ENCODE results near the gene FYN.

Gene FYN

DNA sequence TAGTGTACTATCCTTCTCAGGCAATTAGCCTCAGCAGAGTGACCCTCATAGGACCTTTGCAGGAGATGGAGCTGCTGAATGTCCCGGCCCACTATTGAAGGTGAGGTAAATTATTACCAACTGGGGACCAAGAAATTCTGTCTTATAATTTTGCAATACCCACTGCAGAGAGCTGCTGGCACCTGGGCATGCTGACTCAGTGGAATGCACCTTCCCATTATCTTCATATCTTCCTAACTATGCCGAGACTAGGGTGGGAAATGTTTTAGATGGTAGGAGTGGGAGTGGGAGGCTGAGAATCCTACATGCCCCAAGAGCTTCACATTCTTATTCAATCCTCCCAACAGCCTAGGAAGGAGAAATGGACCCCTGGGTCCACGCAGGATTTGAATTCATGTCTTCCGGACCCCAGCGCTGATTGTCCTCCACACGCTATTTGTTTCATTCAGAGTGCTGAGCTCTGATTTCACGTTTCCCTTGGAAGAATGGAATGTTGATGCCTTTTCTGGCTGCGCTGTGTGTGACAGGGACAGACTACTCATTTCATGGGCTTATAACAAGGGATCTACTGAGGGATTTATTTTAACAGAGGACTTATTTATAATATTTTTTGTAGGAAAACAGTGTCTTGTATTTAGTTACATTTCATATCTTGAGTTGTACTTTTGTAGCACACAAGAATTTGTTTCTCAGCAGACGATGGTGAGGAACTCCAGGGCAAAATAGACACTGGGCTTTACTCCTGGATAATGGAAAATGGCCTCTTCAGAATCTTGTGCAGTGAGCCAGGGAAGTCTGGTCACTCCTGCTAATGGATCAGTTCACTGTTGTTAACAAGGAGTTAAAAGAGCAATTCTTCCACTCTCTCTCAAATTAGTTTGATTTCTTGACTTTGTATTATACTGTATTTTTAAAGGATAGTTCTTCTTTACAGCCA, 66.4 kb downstream of the FYN start:
- DNase-seq (ENCODE audit: low read depth): no peak

DNA sequence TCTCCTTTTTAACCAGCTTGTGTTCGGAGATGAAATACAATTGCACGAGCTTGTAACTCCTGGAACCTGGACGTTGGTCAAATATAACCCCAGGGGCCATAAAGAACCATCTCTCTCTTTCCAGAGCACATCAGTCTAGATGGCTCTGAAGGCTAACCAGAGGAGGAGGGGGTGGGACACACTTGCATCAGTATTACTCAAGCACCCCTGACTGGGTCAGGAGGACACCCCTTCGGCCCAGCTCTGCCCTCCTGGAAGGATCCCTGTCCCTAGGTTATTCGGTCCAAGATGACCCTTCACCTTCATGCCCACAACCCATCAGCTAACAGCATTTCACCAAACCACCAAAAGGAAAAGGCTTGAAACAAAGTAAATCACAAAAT, 67.1 kb downstream of the FYN start:
- no peak for DNase-seq (ENCODE audit: low read depth)

DNA sequence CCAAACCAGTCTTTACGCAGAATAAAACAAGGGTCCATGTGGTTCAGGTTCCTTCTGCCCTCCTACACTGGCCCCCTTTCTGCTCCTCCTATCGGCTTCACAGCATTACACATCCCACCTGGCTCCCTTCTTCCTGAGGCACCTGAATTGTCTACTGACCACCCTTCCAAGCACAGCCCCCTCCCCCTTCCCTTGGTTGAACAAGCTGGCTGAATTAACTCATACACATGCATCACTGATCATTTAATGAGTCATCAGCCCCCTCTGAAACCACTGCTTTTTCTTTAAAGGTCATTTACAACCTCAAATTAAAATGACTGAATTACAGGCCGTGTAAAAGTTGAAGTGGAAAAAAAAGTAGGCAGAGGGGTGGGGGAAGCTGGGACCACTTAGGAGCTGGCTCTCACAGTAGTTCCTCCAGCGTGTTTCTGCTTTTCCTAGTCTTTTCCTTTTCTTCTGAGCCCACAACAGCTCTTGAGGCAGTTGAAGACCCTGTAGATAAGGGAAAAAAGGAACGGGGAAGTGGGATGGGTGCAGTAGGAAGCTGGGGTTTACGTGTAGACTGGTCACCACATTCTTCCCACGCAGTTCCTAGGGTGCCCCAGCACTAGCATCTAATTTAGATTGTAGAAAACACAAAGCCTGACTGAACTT, 67.6 kb downstream of the FYN start:
- DNase-seq (ENCODE audit: low read depth): no peak

DNA sequence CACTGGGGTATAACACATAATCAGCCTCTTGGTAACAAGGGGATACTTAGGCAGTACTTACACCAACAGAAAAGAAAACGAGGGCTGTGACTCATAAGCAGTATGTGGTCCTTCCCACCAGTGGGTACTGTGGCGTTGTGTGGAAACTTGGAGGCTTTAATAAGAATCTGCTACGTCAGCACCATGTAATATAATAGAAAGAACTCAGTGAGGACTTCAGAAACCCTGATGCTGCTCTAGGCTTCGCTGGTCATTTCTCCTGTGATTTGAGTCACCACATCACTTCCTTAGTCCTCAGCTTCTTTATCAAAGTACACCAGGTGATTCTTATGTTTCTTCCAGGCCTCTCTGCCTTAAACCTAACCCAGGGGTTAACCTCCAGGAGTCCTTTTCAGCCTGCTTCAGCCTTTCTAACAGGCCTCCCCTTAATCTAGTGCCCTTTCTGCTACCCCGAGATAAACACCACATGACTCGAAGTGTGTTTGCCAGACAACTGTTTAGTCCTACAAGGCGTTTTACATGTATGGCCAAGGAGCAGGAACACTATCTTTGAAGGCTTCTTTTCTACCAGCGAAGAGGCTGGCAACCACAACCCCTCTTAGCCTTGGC, 68.5 kb downstream of the FYN start:
- DNase-seq (ENCODE audit: low read depth): no peak

DNA sequence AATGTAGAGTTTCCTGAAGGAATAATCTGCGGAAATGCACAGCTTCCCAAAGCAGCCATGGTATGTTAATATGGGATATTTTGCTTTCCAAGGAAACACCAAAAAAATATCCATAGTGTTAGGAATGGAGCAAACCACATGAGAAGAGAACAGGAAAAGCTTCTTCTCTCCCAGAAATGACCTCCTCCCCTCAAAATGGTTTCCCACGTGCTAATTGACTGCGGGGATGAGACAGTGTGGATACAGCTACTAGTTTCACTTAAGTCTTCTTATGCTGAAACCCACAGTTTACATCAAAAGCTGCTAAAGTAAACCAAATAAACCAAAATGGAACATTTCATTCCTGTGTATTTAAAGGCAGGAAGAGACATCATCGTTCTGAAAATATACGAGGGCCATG, 69.4 kb downstream of the FYN start:
- no peak for DNase-seq (ENCODE audit: low read depth)

DNA sequence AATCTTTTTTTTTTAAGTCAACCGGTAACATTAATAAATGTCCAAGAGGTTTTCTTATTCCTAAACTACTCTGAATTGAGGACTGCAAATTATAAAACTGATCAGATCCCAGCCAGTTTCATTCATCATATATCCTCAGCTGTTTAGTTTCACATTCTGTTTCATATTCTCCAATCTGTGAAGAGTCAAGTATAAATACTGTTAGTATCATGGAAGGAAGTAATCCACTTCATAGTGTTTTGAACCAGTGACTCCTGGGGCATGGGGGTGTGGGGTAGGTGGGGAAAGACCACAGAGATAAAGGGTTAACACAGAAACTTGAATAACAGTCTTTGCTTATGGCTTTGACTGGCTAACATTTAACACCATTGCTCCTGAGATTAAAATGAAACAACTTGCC, 69.9 kb downstream of the FYN start:
- DNase-seq (ENCODE audit: low read depth): no peak

DNA sequence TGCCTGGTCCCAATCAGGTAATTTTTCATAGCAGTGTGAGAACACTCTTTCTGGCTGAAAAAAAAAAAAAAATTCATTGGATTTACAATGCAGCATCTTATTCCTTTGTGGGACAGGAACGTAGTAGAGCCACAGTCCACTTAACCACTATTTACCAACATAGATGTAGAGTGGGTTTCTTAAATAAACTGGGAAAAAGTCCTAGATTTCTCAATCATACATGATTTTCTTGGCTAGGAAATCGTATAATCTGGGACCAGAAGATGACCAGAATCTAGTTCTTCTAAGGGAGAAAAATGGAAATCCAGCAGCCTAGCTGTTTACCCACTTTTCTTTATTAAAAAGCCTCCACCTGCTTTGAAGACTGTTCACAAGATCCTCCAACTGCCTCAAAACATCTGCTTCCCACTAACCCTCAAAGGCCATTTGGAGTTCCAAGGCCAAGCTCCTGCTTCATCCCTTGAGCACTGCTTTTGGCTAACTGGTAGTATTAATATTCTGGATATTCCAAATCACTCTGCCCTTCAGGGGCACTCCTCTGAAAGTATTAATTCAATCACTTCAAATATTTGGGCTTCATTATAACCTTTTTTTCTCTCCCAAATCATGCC, 70.4 kb downstream of the FYN start:
- no peak for DNase-seq (ENCODE audit: low read depth)

DNA sequence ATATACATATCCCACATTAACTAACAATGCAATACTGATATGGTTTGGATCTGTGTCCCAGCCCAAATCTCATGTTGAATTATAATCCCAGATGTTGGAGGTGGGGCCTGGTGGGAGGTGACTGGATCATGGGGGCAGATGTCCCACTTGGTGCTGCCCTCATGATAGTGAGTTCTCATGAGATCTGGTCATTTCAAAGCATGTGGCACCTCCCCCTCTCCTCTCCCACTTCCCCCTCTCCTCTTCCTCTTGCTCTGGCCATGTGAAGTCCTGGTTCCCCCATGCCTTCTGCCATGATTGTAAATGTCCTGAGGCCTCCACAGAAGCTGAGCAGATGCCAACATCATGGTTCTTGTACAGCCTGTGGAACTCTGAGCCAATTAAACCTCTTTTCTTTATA, 71.2 kb downstream of the FYN start:
- DNase-seq (ENCODE audit: low read depth): no peak

DNA sequence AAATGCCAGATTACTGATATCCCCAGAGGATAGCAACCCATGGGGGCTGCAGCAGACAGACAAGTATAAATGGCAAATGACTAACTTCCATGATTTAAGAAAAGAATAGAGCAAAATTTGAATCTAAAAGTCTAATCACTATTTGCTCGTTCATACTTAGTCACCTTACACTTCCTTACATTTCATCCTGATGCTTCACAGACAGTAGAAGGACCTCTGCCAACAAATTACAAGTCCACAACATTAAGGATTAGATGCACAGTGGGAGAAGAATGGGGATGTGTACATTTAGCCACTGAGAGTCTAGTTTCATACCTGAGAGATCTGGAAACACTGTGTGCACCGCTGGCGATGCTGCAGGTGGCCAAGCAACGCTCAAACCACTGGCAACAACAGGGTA, 72.4 kb downstream of the FYN start:
- DNase-seq (ENCODE audit: low read depth): no peak

DNA sequence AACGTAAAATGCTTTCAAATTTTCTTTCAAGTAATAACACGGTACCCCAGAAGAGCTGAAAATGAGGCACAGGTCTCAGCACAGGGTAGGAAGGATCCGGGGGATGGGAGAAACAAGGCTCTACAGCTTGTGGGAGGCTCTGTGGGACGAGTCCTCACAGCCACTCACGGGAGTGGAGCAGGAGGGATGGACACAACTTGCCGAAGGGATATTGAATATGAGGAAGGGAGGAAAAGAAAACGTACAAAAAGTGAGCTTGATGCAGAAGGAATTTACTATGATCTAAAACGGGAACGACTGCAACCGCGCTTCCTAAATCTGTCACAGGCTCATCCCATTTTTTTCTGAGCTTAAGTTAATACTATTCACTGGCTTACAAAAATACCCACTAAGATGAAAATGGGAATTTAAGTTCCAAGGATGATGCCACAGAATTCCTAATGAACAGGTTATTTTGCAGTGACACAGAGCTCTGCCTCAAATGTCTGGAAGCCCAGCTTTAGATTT, 72.9 kb downstream of the FYN start:
- no peak for DNase-seq (ENCODE audit: low read depth)

DNA sequence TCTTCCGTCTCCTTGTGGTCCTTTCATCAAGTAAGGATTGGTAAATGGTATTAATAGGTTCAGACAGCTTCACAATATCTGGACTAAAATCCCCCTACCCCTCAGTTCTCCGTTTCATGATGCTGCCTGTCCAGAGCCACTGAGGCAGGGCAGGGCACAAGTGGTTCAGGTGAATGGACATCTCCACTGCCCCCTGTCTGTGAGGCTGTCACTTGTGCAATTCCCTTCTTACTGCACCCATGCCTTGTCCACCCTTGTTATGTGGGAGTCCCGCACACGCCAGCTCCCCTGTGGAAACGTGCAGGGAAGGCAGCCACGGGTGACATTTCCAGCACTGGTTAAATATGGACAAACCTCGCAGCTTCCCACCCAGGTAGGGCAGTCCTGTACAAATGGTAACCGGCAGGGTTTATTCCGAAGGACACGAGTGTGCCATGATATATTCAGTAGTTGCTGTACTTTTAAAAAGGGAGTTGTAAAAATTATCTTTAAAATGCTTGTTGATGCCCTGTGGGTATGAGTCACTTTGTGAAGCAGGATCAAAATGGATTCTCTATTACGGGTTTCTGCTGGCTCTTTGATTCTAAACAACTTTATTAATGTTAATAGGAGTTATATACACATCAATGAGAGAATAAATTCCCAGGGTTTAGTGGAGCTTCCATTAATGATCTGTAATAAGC, 73.5 kb downstream of the FYN start:
- no peak for DNase-seq (ENCODE audit: low read depth)

DNA sequence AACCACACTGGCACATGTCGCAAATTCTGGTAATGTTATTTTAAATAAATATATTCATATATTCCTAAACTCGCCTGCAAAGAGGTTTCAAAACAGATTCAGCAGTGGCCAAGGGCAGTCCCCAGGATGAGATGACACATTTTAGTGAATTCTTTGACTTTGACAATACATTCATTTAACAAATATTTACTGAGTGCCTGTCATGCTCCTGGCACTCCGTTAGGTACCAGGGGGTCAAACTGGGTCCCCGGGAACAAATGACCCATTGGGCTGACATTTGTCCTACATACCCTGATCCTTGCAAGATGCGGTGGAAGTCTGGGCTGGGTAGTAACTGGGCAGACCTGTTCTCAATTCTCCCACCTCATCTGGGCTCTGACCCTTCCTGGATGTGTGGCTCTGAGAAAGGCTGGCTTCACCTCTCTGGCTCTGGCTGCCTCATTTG, 74.9 kb downstream of the FYN start:
- no peak for DNase-seq (ENCODE audit: low read depth)

DNA sequence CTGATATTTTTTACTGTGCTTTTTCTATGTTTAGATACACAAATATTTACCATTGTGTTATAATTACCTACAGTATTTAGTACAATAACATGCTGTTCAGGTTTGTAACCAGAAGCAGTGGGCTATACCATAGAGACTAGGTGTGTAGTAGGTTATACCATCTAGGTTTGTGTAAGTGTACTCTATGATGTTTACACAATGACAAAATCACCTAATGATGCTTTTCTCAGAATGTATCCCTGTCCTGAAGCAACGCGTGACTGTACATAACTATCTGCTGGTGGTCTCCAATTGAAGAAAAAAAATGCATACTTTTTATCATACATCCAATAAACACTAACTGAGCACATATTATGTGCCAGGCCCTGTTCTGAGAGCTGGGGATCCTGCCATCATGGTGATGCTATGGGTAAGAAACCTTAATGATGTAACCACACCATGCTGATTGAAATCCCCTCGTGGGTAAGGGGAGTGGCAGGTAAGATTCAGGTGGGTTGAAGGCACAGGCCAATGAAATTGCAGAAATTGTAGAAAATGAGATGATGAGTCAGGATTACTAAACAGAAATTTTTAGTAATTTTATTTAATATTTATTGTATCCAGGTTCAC, 76.8 kb downstream of the FYN start:
- DNase-seq (ENCODE audit: low read depth): no peak

DNA sequence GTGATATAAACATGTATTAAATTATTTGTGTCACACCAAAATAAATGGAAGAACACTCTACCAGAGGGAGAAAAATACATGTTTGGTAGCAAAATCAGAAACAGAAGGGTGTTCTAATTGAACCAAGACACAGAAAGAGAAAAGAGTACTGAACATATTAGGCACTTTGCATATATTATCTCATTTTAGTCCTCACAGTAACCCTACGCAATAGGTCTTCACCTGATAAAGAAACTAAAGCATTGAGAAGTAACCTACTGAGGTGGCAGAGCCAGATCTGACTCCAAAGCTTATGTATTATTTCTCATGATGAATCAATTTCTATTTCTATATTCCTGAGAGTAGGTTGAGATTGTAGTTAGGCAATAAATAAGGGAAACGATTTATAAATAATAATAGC, 77.7 kb downstream of the FYN start:
- DNase-seq (ENCODE audit: low read depth): no peak

DNA sequence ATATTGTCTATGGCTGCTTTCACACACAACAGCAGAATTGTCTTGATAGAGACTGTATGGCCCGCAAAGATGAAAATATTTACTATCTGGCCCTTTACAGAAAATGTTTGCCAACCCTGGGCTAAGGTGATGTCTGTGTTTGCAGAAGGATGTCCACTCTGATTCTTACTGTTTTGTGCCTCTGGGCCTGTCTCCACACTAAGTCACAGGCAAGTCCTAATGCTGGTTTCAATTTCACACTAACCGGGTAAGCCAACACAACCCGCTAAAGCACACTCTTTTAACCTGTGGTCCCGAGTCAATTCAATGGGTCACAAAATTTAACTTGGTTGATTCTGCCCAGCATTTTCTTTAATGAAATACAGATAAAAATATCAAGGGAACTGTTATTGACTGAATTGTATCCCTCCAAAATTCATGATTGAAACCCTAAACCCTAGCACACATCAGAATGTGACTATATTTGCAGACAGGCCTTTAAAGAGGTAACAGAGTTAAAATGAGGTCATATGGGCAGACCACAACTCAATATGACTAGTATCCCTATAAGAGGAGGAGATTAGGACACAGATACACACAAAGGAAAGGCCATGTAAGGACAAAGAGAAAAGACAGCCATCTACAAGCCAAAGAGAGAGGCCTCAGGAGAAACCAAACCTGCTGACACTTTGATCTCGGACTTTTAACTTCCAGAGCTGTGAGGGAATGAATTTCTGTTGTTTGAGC, 78.4 kb downstream of the FYN start:
- no peak for DNase-seq (ENCODE audit: low read depth)

DNA sequence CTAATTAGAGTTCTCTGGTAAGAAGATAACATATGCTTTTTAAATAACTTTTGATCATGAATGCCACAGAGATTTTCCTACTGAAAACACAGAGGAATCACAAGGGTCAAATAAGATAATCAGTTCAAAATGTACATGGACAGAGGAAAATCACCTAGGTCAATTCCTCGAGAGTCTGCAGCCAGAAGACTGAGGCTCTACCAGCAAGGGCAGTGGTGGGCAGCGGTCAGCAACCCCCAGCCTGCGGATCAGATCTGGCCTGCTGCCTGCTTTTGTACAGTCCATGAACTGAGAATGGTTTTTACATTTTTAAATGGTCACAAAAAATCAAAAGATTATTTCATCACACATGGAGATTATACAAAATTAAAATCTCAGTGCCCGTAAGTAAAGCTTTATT, 79.0 kb downstream of the FYN start:
- no peak for DNase-seq (ENCODE audit: low read depth)

DNA sequence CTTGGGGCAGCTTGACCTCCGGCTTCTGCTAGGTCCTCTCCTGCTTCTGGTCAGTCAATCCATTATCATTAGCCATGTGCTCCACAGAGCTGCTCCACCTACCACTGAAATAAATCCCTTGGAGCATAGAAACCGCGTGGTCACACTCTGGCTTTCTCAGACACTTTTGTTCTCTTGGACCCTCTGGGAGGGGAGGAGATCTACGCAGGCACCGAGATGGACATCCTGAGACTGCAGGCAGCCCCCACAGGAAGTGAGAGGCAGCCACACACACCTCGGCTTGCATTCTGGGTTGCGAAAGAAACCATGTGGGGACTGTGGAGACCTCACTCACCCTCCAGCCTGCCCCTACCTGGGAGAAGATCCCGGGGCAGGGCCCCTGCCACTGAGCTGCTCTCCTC, 79.5 kb downstream of the FYN start:
- DNase-seq (ENCODE audit: low read depth): no peak

DNA sequence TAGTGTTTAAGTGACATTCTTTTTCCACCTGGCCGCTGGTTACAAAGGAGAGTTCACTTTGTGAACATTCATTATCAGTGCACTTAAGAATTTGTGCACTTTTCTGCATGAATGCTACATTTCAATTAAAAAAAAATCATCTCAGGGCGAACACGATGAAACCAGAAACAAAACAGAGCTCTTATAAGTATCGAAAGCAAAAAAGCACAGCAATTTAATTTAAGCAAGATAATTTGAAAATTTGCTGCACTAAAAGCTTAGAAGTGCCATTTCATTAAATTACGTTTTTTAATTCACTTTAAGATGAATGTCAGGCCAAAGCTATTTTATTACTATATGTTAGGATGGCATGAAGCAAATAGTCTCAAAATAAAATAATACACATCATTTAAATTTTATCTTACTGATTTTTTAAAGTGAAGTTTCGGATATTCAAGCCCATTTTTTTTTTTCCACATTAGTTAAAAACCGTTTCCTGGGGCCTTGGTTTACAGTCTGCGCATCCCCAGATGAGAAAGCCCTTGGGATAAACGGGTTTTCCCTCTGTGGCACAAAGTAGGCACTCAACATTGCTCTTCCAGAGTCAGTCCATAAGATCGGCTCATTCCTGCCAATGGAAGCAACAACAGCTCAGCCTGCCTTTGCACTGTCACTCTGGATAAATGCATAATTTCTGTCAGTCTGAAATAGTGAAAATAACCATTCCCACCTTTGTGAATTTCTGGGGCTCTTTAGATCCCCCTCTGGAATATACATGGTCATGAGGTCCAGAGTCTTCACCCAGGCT, 80.1 kb downstream of the FYN start:
- DNase-seq (ENCODE audit: low read depth): no peak

DNA sequence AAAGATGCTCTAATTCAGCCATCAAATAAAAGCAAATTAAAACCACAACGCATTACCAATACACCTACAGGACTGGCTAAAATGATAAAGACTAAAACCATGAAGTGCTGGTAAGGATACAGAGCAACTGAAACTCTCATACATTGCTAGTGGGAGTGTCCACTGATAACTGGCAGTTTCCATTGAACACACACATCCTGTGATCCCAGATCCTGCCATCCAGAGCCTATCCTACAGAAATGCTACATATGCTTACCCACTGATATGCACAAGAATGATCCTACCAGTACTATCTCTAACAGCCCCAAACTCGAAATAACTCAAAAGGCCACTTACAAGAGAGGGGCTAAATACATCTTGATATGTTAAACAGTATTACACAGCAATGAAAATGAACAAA, 81.0 kb downstream of the FYN start:
- DNase-seq (ENCODE audit: low read depth): no peak

DNA sequence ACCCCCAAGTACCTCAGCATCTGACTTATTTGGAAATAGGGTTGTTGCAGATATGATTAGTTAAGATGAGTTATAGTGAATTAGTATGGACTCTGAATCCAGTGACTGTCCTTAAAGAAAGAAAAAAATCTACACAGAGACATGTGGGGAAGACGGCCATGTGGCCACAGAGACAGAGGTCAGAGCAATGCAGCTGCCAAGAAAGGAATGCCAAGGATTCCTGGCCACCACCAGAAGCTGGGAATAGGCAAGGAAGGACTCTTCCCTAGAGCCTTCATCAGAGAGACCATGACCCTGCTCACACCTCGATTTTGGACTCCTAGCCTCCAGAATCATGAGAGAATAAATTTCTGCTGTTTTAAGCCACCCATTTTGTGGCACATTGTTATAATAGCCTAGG, 81.8 kb downstream of the FYN start:
- DNase-seq (ENCODE audit: low read depth): no peak
